ENCODE measurements around the gene ABR.

- TF ChIP-seq POLR2AphosphoS5 (IDR thresholded peaks at IDR 0.05) (no peak), CTCF (IDR thresholded peaks at IDR 0.05) (no peak), EP300 (IDR thresholded peaks at IDR 0.05) (no peak), POLR2A (IDR thresholded peaks at IDR 0.05) (no peak)
These were observed 143.5 kb downstream of the ABR start for GRCh38 chr17:1036171-1036844.
